Astrocyte (in vitro differentiated cells and primary cell): Measurements from ENCODE around the gene BMPER. TPM values are rescaled to one million over a fixed set of nuclear protein-coding genes. Genes with fewer than 3 reads are reported as not detected.

ENCODE experiments used
- DNase-seq: peaks from one replicate; pipeline ENCODE4 v3.0.0-alpha.2; 2010; ENCODE audit warnings: low read depth
- FAIRE-seq: peaks from 2 replicates; lab custom pipeline; 2011; peaks lifted over from hg19 to GRCh38; lab: Jason Lieb, UNC
- H2AFZ ChIP-seq: 2 replicates; pipeline ENCODE4 v1.6.0; 2012; ENCODE audit warnings: low read depth, low read length, inconsistent platforms
- H3K27ac ChIP-seq: 2 replicates; pipeline ENCODE4 v1.5.1; 2011; ENCODE audit warnings: low read depth, low read length, inconsistent platforms
- H3K27me3 ChIP-seq: 2 replicates; pipeline ENCODE4 v1.6.0; 2011; ENCODE audit warnings: low read length, inconsistent platforms; ENCODE audit not compliant: insufficient read depth
- H3K36me3 ChIP-seq: 2 replicates; pipeline ENCODE4 v1.5.1; 2011; ENCODE audit warnings: low read length, inconsistent platforms; ENCODE audit not compliant: insufficient read depth
- H3K4me1 ChIP-seq: 2 replicates; pipeline ENCODE4 v1.5.1; 2011; ENCODE audit warnings: low read length, inconsistent platforms; ENCODE audit not compliant: insufficient read depth
- H3K4me2 ChIP-seq: 2 replicates; pipeline ENCODE4 v1.6.0; 2012; ENCODE audit warnings: low read length, inconsistent platforms
- H3K4me3 ChIP-seq: 2 replicates; pipeline ENCODE4 v1.5.1; 2011; ENCODE audit warnings: low read depth, mild to moderate bottlenecking, low read length, inconsistent platforms; ENCODE audit not compliant: insufficient read depth
- H3K79me2 ChIP-seq: 2 replicates; pipeline ENCODE4 v1.6.0; 2012; ENCODE audit warnings: mild to moderate bottlenecking, low read length, inconsistent platforms; ENCODE audit not compliant: insufficient read depth
- H3K9ac ChIP-seq: 2 replicates; pipeline ENCODE4 v1.6.0; 2012; ENCODE audit warnings: mild to moderate bottlenecking, low read length, inconsistent platforms
- H3K9me3 ChIP-seq: 2 replicates; pipeline ENCODE4 v1.5.1; 2012; ENCODE audit warnings: low read depth, mild to moderate bottlenecking, low read length, inconsistent platforms; ENCODE audit not compliant: insufficient read depth
- H4K20me1 ChIP-seq: 2 replicates; pipeline ENCODE4 v1.6.0; 2012; ENCODE audit warnings: low read length, inconsistent platforms; ENCODE audit not compliant: insufficient read depth
- H3K27ac Mint-ChIP-seq: one replicate; pipeline ENCODE4 v1.8.0; 2021; ENCODE audit warnings: mild to moderate bottlenecking, mixed read lengths; ENCODE audit not compliant: unreplicated experiment
- H3K27me3 Mint-ChIP-seq: one replicate; pipeline ENCODE4 v1.8.0; 2021; ENCODE audit warnings: low read depth, mixed read lengths; ENCODE audit not compliant: unreplicated experiment
- H3K36me3 Mint-ChIP-seq: one replicate; pipeline ENCODE4 v1.8.0; 2021; ENCODE audit warnings: low read depth, mixed read lengths; ENCODE audit not compliant: unreplicated experiment
- H3K4me1 Mint-ChIP-seq: one replicate; pipeline ENCODE4 v1.8.0; 2021; ENCODE audit warnings: low read depth, mixed read lengths; ENCODE audit not compliant: unreplicated experiment
- H3K4me3 Mint-ChIP-seq: one replicate; pipeline ENCODE4 v1.8.0; 2021; ENCODE audit warnings: mild to moderate bottlenecking, moderate library complexity, mixed read lengths; ENCODE audit not compliant: unreplicated experiment
- H3K9me3 Mint-ChIP-seq: one replicate; pipeline ENCODE4 v1.8.0; 2021; ENCODE audit warnings: mild to moderate bottlenecking, mixed read lengths; ENCODE audit not compliant: unreplicated experiment
- EZH2 ChIP-seq: IDR thresholded peaks from 2 replicates; pipeline ENCODE4 v1.6.1; 2012; ENCODE audit warnings: mild to moderate bottlenecking, low read length, inconsistent platforms; ENCODE audit not compliant: insufficient read depth
- total RNA-seq: library from RNA; stranded (reverse); gene quantifications from 2 replicates; pipeline ENCODE4 v1.2.1, GENCODE V29; 2021
- TF ChIP-seq, protein P1 (sequence below): IDR thresholded peaks from 2 replicates; pipeline ENCODE4 v1.5.1; 2011; ENCODE audit warnings: low read depth, mild to moderate bottlenecking, inconsistent platforms, low read length, moderate library complexity; ENCODE audit not compliant: insufficient read depth

The BMPER gene
- total RNA-seq, 1 donor from 2014 or later = 4.4 TPM

DNA sequence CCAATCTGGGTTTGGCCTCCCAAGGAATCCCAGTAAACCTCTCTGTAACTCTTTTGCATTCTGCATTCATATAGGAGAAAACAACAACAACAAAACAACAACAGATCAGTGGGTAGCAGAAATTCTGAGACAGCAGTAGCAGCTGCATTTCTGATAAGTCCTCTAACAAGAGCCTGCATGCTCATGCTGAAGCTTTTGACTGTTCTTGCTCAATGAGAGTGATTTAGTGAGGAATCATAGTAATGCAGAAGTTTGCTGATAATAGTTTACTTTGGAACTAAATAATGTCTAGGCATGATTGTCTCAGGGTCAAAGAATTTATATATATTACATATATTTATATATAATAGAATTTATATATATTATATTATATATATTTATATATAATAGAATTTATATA, 35.2 kb downstream of the BMPER start:
- Mint-ChIP-seq H3K4me3 (no peak overlapping the region), H3K4me1 (no peaks in the 10 kb centered on the region), H3K27ac (no peak overlapping the region), H3K9me3 (no peaks in the 10 kb centered on the region), H3K27me3 (peaks cover 4% of the 10 kb centered on the region), H3K36me3 (peaks cover 2% of the 10 kb centered on the region)
- no peaks in the 10 kb centered on the region for H3K36me3 ChIP-seq
- no peak overlapping the region for H3K4me2 ChIP-seq
- H3K9me3 ChIP-seq = no peaks in the 10 kb centered on the region
- DNase-seq = no peak
- FAIRE-seq = no peak
- no peak overlapping the region for H3K27ac ChIP-seq
- no peaks in the 10 kb centered on the region for H3K4me1 ChIP-seq
- H3K4me3 ChIP-seq = no peak overlapping the region
- no peaks in the 10 kb centered on the region for H3K27me3 ChIP-seq
- no peak overlapping the region for H3K9ac ChIP-seq
- no peaks in the 10 kb centered on the region for H4K20me1 ChIP-seq
- H2AFZ ChIP-seq = no peak overlapping the region
- no peaks in the 10 kb centered on the region for H3K79me2 ChIP-seq
- TF ChIP-seq, protein P1, sequence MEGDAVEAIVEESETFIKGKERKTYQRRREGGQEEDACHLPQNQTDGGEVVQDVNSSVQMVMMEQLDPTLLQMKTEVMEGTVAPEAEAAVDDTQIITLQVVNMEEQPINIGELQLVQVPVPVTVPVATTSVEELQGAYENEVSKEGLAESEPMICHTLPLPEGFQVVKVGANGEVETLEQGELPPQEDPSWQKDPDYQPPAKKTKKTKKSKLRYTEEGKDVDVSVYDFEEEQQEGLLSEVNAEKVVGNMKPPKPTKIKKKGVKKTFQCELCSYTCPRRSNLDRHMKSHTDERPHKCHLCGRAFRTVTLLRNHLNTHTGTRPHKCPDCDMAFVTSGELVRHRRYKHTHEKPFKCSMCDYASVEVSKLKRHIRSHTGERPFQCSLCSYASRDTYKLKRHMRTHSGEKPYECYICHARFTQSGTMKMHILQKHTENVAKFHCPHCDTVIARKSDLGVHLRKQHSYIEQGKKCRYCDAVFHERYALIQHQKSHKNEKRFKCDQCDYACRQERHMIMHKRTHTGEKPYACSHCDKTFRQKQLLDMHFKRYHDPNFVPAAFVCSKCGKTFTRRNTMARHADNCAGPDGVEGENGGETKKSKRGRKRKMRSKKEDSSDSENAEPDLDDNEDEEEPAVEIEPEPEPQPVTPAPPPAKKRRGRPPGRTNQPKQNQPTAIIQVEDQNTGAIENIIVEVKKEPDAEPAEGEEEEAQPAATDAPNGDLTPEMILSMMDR = no peak
- TF ChIP-seq EZH2 = no peak

DNA sequence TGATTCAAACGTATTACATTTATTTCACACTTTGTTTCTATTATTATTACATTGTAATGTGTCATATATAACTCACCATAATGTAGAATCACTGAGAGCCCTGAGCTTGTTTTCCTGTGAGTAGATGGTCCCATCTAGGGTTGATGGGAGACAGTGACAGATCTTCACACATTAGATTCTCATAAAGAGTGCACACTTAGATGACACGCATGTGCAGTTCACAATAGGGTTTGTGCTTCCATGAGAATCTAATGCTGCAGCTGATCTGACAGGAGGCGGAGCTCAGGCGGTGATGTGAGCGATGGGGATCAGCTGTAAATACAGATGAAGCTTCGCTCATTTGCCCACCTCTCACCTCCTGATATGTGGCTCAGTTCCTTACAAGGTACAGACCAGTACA, 36.1 kb downstream of the BMPER start:
- Histone ChIP-seq H3K79me2 (no peaks in the 10 kb centered on the region), H3K27ac (no peak overlapping the region), H3K9ac (no peak overlapping the region), H3K36me3 (no peaks in the 10 kb centered on the region), H3K4me3 (no peak overlapping the region), H3K4me1 (no peaks in the 10 kb centered on the region), H2AFZ (no peak overlapping the region), H3K27me3 (no peaks in the 10 kb centered on the region), H3K9me3 (no peaks in the 10 kb centered on the region), H4K20me1 (no peaks in the 10 kb centered on the region), H3K4me2 (no peak overlapping the region)
- no peaks in the 10 kb centered on the region for H3K27me3 Mint-ChIP-seq
- H3K4me1 Mint-ChIP-seq = no peaks in the 10 kb centered on the region
- no peak overlapping the region for H3K27ac Mint-ChIP-seq
- H3K4me3 Mint-ChIP-seq = no peak overlapping the region
- FAIRE-seq = no peak
- peaks cover 2% of the 10 kb centered on the region for H3K36me3 Mint-ChIP-seq
- H3K9me3 Mint-ChIP-seq = no peaks in the 10 kb centered on the region
- no peak for TF ChIP-seq EZH2
- no peak for DNase-seq

GRCh38 chr7:33946094-33946699, 40.9 kb downstream of the BMPER start:
- no peaks in the 10 kb centered on the region for H4K20me1 ChIP-seq
- no peak overlapping the region for H3K4me2 ChIP-seq
- H3K36me3 Mint-ChIP-seq = peaks cover 2% of the 10 kb centered on the region
- no peak overlapping the region for H3K27ac ChIP-seq
- no peak overlapping the region for H3K4me3 Mint-ChIP-seq
- no peak overlapping the region for H3K9ac ChIP-seq
- H3K4me1 ChIP-seq = no peaks in the 10 kb centered on the region
- H3K9me3 Mint-ChIP-seq = no peaks in the 10 kb centered on the region
- H3K79me2 ChIP-seq = no peaks in the 10 kb centered on the region
- H3K4me3 ChIP-seq = no peak overlapping the region
- DNase-seq = no peak
- H3K27ac Mint-ChIP-seq = no peak overlapping the region
- no peaks in the 10 kb centered on the region for H3K36me3 ChIP-seq
- no peaks in the 10 kb centered on the region for H3K27me3 ChIP-seq
- peaks cover 2% of the 10 kb centered on the region for H3K4me1 Mint-ChIP-seq
- H3K9me3 ChIP-seq = no peaks in the 10 kb centered on the region
- no peak for FAIRE-seq
- TF ChIP-seq EZH2 = no peak
- TF ChIP-seq, protein P1 = no peak
- no peak overlapping the region for H2AFZ ChIP-seq
- no peaks in the 10 kb centered on the region for H3K27me3 Mint-ChIP-seq
